ENCODE results near the gene CRTC3.

Gene CRTC3

DNA sequence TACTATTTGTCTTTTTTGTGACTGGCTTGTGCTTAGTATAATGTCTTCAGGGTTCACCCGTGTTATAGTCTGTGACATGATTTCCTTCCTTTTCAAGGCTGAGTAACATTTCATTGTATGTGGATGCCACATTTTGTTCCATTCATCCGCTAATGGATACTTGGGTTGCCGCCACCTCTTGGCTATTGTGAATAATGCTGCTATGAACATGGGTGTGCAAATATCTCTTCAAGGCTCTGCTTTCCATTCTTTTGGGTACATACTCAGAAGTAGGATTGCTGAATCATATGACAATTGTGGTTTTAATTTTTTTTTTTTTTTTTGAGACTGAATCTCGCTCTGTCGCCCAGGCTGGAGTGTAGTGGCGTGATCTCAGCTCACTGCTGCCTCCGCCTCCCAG, 15.4 kb downstream of the CRTC3 start:
- Histone ChIP-seq H3K36me3 (no peaks in the 10 kb centered on the region), H3K27ac (no peak overlapping the region), H3K9me3 (ENCODE audit: severe bottlenecking) (no peaks in the 10 kb centered on the region), H3K27me3 (ENCODE audit: insufficient read depth, low read depth, severe bottlenecking) (no peaks in the 10 kb centered on the region), H3K4me3 (ENCODE audit: low read depth, low read length) (no peak overlapping the region)
- DNase-seq = no peak
- TF ChIP-seq, protein P1, sequence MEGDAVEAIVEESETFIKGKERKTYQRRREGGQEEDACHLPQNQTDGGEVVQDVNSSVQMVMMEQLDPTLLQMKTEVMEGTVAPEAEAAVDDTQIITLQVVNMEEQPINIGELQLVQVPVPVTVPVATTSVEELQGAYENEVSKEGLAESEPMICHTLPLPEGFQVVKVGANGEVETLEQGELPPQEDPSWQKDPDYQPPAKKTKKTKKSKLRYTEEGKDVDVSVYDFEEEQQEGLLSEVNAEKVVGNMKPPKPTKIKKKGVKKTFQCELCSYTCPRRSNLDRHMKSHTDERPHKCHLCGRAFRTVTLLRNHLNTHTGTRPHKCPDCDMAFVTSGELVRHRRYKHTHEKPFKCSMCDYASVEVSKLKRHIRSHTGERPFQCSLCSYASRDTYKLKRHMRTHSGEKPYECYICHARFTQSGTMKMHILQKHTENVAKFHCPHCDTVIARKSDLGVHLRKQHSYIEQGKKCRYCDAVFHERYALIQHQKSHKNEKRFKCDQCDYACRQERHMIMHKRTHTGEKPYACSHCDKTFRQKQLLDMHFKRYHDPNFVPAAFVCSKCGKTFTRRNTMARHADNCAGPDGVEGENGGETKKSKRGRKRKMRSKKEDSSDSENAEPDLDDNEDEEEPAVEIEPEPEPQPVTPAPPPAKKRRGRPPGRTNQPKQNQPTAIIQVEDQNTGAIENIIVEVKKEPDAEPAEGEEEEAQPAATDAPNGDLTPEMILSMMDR (IDR thresholded peaks at IDR 0.05; ENCODE audit: low read depth, low read length) = no peak

DNA sequence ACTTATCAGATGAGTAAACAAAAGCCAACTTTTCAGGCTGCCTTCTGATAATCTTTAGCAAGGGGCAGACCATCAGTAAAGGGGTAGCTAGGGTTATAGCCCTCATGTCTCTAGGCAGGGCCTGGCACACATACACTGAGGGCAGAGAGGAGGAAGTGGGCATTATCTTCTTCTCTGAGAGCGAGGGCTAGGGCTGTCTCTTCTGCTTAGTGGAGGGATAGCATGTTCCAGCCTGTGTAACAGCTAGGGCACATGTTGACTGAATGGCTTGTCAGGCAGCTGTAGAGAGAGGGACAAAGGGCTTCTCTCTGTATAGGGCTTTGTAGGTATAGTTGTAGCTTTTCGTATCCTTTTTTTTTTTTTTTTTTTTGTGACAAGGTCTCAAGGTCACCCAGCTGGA, 17.8 kb downstream of the CRTC3 start:
- H3K4me3 ChIP-seq (ENCODE audit: low read depth, low read length) = no peak overlapping the region
- H3K27ac ChIP-seq = no peak overlapping the region
- no peaks in the 10 kb centered on the region for H3K9me3 ChIP-seq (ENCODE audit: severe bottlenecking)
- no peak for DNase-seq
- H3K27me3 ChIP-seq (ENCODE audit: insufficient read depth, low read depth, severe bottlenecking) = no peaks in the 10 kb centered on the region
- TF ChIP-seq, protein P1 (IDR thresholded peaks at IDR 0.05; ENCODE audit: low read depth, low read length) = no peak
- H3K36me3 ChIP-seq = no peaks in the 10 kb centered on the region

DNA sequence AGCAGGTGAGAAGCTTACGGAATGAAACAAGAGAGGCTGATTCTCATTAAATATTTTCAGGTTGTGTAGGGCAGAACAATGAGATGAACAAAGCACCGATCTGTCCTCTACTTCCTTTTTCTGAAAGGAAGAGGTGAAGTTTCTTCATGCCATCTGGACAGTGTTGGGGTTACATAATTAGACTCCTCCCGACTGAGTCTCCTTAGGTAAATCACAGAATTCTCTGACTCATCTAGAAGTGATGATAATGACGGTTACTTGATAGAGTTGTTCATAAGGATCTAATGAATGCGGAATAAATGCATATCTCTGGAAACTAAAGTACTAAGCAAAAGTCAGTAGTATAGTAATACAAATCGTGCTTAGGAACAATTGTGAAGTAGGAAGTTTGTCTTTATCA, 21.2 kb downstream of the CRTC3 start:
- no peaks in the 10 kb centered on the region for H3K36me3 ChIP-seq
- no peak overlapping the region for H3K4me3 ChIP-seq (ENCODE audit: low read depth, low read length)
- TF ChIP-seq, protein P1 (IDR thresholded peaks at IDR 0.05; ENCODE audit: low read depth, low read length) = no peak
- H3K27me3 ChIP-seq (ENCODE audit: insufficient read depth, low read depth, severe bottlenecking) = no peaks in the 10 kb centered on the region
- no peak for DNase-seq
- H3K9me3 ChIP-seq (ENCODE audit: severe bottlenecking) = no peaks in the 10 kb centered on the region
- no peak overlapping the region for H3K27ac ChIP-seq

DNA sequence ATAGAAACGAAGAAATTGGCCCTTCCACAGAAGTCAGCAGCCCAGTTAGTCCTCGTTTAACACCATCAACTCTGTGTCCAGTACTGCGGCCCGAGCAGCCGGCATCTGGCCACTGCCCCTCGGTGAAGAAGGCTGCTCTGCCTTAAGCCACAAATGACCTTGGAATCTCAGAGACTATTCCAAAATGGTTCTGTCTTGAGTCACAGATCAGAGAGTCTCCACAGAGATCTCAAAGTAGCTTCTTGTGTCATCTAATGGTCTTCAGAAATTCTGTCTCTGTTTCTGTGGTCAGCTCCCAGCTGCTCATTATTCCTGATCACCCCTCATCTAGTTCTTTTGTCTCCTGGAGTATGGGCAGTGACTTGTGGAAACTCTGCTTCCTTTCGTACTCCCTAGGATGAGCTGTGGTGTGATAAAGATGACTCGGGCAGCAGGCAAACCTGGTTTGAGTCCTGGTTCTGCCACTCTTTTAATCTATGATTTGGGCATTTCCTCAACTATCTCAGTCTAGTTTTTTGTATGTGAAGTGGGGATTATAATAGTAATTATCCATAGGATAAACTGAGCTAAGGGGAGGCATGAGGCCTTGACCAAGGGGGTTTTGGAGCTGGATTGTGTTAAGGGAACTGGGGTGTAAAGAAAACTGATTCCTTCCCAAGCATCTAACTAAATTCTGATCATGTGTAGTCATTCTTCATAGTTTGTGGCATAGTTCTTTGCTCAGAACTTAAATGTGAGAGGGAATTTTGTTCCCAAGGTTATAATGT, 22.6 kb downstream of the CRTC3 start:
- TF ChIP-seq, protein P1 (IDR thresholded peaks at IDR 0.05; ENCODE audit: low read depth, low read length) = no peak
- Histone ChIP-seq H3K27me3 (ENCODE audit: insufficient read depth, low read depth, severe bottlenecking) (no peaks in the 10 kb centered on the region), H3K36me3 (no peaks in the 10 kb centered on the region), H3K9me3 (ENCODE audit: severe bottlenecking) (no peaks in the 10 kb centered on the region), H3K4me3 (ENCODE audit: low read depth, low read length) (no peak overlapping the region), H3K27ac (no peak overlapping the region)
- no peak for DNase-seq

DNA sequence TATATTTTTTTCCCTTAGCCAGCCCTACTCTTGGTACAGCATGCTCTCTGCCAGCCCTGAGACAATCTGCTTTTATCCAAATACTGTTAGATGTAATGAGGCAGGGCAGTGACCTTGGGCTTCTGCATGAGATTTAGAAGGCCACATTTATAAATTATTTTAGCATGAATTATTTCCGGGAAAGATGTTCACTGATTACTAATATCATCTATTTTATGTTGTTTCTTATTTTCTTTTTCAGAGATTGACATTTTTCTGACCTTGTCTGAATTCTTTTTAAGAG, 23.1 kb downstream of the CRTC3 start:
- TF ChIP-seq, protein P1 (IDR thresholded peaks at IDR 0.05; ENCODE audit: low read depth, low read length) = no peak
- no peak overlapping the region for H3K27ac ChIP-seq
- no peaks in the 10 kb centered on the region for H3K27me3 ChIP-seq (ENCODE audit: insufficient read depth, low read depth, severe bottlenecking)
- no peaks in the 10 kb centered on the region for H3K36me3 ChIP-seq
- DNase-seq = no peak
- H3K4me3 ChIP-seq (ENCODE audit: low read depth, low read length) = no peak overlapping the region
- no peaks in the 10 kb centered on the region for H3K9me3 ChIP-seq (ENCODE audit: severe bottlenecking)

DNA sequence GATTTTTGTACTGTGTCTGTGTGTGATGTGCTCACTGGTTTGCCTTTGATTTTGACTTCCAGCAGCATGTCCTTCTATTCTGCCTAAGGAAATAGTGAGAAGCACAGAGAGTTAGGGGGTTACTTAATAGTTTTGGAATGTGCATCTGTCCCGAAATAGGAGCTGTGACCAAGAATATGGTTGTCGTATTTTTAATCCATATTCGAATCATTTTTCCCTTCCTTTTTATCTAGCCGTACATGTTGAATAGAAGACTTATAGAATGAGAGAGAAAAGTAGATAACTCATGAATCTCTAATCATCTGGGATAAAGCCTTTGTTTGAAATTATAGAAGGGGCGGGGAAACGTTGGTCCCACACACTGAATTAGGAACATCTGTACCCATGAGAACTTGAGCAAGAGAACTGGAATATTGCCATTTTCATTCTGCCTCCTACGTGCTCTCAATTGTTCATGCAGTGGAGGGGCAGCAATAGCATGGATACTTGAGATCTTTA, 23.6 kb downstream of the CRTC3 start:
- H3K27ac ChIP-seq = no peak overlapping the region
- no peaks in the 10 kb centered on the region for H3K27me3 ChIP-seq (ENCODE audit: insufficient read depth, low read depth, severe bottlenecking)
- no peaks in the 10 kb centered on the region for H3K9me3 ChIP-seq (ENCODE audit: severe bottlenecking)
- TF ChIP-seq, protein P1 (IDR thresholded peaks at IDR 0.05; ENCODE audit: low read depth, low read length) = no peak
- no peak overlapping the region for H3K4me3 ChIP-seq (ENCODE audit: low read depth, low read length)
- no peaks in the 10 kb centered on the region for H3K36me3 ChIP-seq
- DNase-seq = no peak

Data from WERI-Rb-1 (cell line).